ENCODE measurements around the gene NAA35.

NAA35 gene

GRCh38 chr9:85940832-85941621, at the start of gene NAA35:
TSS of gene NAA35 (plus strand) at chr9:85941146. CDS start at chr9:85942160, 1,014 bp downstream.
- CTCF ChIA-PET, result no interaction called here
- peaks cover 15% of the 10 kb centered on the region for H3K36me3 Mint-ChIP-seq
- peaks cover 19% of the 10 kb centered on the region for H3K4me1 Mint-ChIP-seq
- DNase-seq, result peak; percentile 99
- no peaks in the 10 kb centered on the region for H3K9me3 Mint-ChIP-seq
- peak within 1 kb of the TSS; percentile 91 for H3K27ac Mint-ChIP-seq
- H3K27me3 Mint-ChIP-seq, result no peaks in the 10 kb centered on the region
- H3K4me3 Mint-ChIP-seq, result peak within 1 kb of the TSS; percentile 92

GRCh38 chr9:85892401-85892800, 48.5 kb upstream of the NAA35 start:
- Mint-ChIP-seq H3K27me3 (no peaks in the 10 kb centered on the region), H3K27ac (no peak overlapping the region), H3K4me3 (no peak overlapping the region), H3K36me3 (no peaks in the 10 kb centered on the region), H3K9me3 (no peaks in the 10 kb centered on the region), H3K4me1 (no peaks in the 10 kb centered on the region)
- no peak for DNase-seq
- CTCF ChIA-PET, result no interaction called here

- Mint-ChIP-seq H3K4me1 (peaks cover 2% of the 10 kb centered on the region), H3K4me3 (no peak overlapping the region), H3K27ac (no peak overlapping the region), H3K9me3 (no peaks in the 10 kb centered on the region), H3K27me3 (no peaks in the 10 kb centered on the region), H3K36me3 (no peaks in the 10 kb centered on the region)
- CTCF ChIA-PET, result no interaction called here
- DNase-seq, result no peak
These were observed 45.3 kb upstream of the NAA35 start for GRCh38 chr9:85895685-85896084.

GRCh38 chr9:85897848-85898247, 43.1 kb upstream of the NAA35 start:
- DNase-seq, result no peak
- H3K9me3 Mint-ChIP-seq, result no peaks in the 10 kb centered on the region
- peaks cover 4% of the 10 kb centered on the region for H3K27me3 Mint-ChIP-seq
- no peak overlapping the region for H3K27ac Mint-ChIP-seq
- CTCF ChIA-PET, result no interaction called here
- peaks cover 2% of the 10 kb centered on the region for H3K4me1 Mint-ChIP-seq
- H3K36me3 Mint-ChIP-seq, result no peaks in the 10 kb centered on the region
- no peak overlapping the region for H3K4me3 Mint-ChIP-seq

- Mint-ChIP-seq H3K27me3 (peaks cover 4% of the 10 kb centered on the region), H3K4me3 (no peak overlapping the region), H3K9me3 (no peaks in the 10 kb centered on the region), H3K36me3 (no peaks in the 10 kb centered on the region), H3K27ac (no peak overlapping the region), H3K4me1 (peaks cover 2% of the 10 kb centered on the region)
- CTCF ChIA-PET, result interaction anchor here (1.5 kb wide), 1 partner anchor 78 kb away, joined by 5 read pairs; no protein-coding TSS in a partner anchor
- DNase-seq, result no peak
These were observed 42.6 kb upstream of the NAA35 start for GRCh38 chr9:85898332-85898731.

GRCh38 chr9:85899388-85899787, 41.6 kb upstream of the NAA35 start:
- Mint-ChIP-seq H3K36me3 (no peaks in the 10 kb centered on the region), H3K9me3 (no peaks in the 10 kb centered on the region), H3K27ac (no peak overlapping the region), H3K4me1 (peaks cover 2% of the 10 kb centered on the region), H3K27me3 (peaks cover 4% of the 10 kb centered on the region), H3K4me3 (no peak overlapping the region)
- no peak for DNase-seq
- CTCF ChIA-PET, result interaction anchor here (1.2 to 1.6 kb wide), 3 partner anchors 44 to 79 kb away, joined by 3 to 5 read pairs (median 3); no protein-coding TSS in a partner anchor

GRCh38 chr9:85900504-85901201, 40.3 kb upstream of the NAA35 start:
- CTCF ChIA-PET, result interaction anchor here (1.2 to 1.6 kb wide), 3 partner anchors 46 to 80 kb away, joined by 3 to 4 read pairs (median 3); no protein-coding TSS in a partner anchor
- H3K36me3 Mint-ChIP-seq, result no peaks in the 10 kb centered on the region
- H3K4me1 Mint-ChIP-seq, result peaks cover 2% of the 10 kb centered on the region
- peaks cover 4% of the 10 kb centered on the region for H3K27me3 Mint-ChIP-seq
- no peaks in the 10 kb centered on the region for H3K9me3 Mint-ChIP-seq
- H3K27ac Mint-ChIP-seq, result no peak overlapping the region
- H3K4me3 Mint-ChIP-seq, result no peak overlapping the region
- DNase-seq, result peak; percentile 57

GRCh38 chr9:85904975-85905374, 36.0 kb upstream of the NAA35 start:
- H3K4me1 Mint-ChIP-seq, result no peaks in the 10 kb centered on the region
- no peak for DNase-seq
- no peak overlapping the region for H3K4me3 Mint-ChIP-seq
- CTCF ChIA-PET, result no interaction called here
- peaks cover 11% of the 10 kb centered on the region for H3K27me3 Mint-ChIP-seq
- no peaks in the 10 kb centered on the region for H3K36me3 Mint-ChIP-seq
- H3K9me3 Mint-ChIP-seq, result no peaks in the 10 kb centered on the region
- no peak overlapping the region for H3K27ac Mint-ChIP-seq

GRCh38 chr9:85905957-85906356, 35.0 kb upstream of the NAA35 start:
- no peaks in the 10 kb centered on the region for H3K36me3 Mint-ChIP-seq
- H3K27ac Mint-ChIP-seq, result no peak overlapping the region
- CTCF ChIA-PET, result no interaction called here
- no peak for DNase-seq
- H3K4me3 Mint-ChIP-seq, result no peak overlapping the region
- H3K27me3 Mint-ChIP-seq, result peaks cover 11% of the 10 kb centered on the region
- no peaks in the 10 kb centered on the region for H3K4me1 Mint-ChIP-seq
- no peaks in the 10 kb centered on the region for H3K9me3 Mint-ChIP-seq

GRCh38 chr9:85909390-85909789, 31.6 kb upstream of the NAA35 start:
- H3K27me3 Mint-ChIP-seq, result peaks cover 10% of the 10 kb centered on the region
- H3K4me3 Mint-ChIP-seq, result no peak overlapping the region
- DNase-seq, result no peak
- no peaks in the 10 kb centered on the region for H3K9me3 Mint-ChIP-seq
- no peak overlapping the region for H3K27ac Mint-ChIP-seq
- no peaks in the 10 kb centered on the region for H3K36me3 Mint-ChIP-seq
- CTCF ChIA-PET, result no interaction called here
- H3K4me1 Mint-ChIP-seq, result peaks cover 7% of the 10 kb centered on the region

GRCh38 chr9:85914108-85914507, 26.8 kb upstream of the NAA35 start:
- no peak for DNase-seq

GRCh38 chr9:85917756-85918155, 23.2 kb upstream of the NAA35 start:
- CTCF ChIA-PET, result no interaction called here
- Mint-ChIP-seq H3K9me3 (no peaks in the 10 kb centered on the region), H3K4me1 (peaks cover 15% of the 10 kb centered on the region), H3K36me3 (no peaks in the 10 kb centered on the region), H3K4me3 (no peak overlapping the region), H3K27ac (no peak overlapping the region), H3K27me3 (no peaks in the 10 kb centered on the region)
- DNase-seq, result no peak

More at GRCh38 chr9:85914108-85914507, 26.8 kb upstream of the NAA35 start:
- Mint-ChIP-seq H3K4me3 (no peak overlapping the region), H3K9me3 (no peaks in the 10 kb centered on the region), H3K36me3 (no peaks in the 10 kb centered on the region), H3K27me3 (peaks cover 6% of the 10 kb centered on the region), H3K4me1 (peaks cover 15% of the 10 kb centered on the region), H3K27ac (peak overlapping the region; percentile 73)
- CTCF ChIA-PET, result no interaction called here

GRCh38 chr9:85925493-85925892, 15.5 kb upstream of the NAA35 start:
- Mint-ChIP-seq H3K4me1 (no peaks in the 10 kb centered on the region), H3K27ac (no peak overlapping the region), H3K27me3 (peaks cover 29% of the 10 kb centered on the region), H3K36me3 (no peaks in the 10 kb centered on the region), H3K4me3 (no peak overlapping the region), H3K9me3 (no peaks in the 10 kb centered on the region)
- CTCF ChIA-PET, result no interaction called here
- DNase-seq, result no peak

- no peaks in the 10 kb centered on the region for H3K36me3 Mint-ChIP-seq
- peaks cover 31% of the 10 kb centered on the region for H3K27me3 Mint-ChIP-seq
- no peak overlapping the region for H3K4me3 Mint-ChIP-seq
- DNase-seq, result no peak
- CTCF ChIA-PET, result no interaction called here
- no peaks in the 10 kb centered on the region for H3K4me1 Mint-ChIP-seq
- no peak overlapping the region for H3K27ac Mint-ChIP-seq
- no peaks in the 10 kb centered on the region for H3K9me3 Mint-ChIP-seq
These were observed 13.9 kb upstream of the NAA35 start for GRCh38 chr9:85927076-85927475.

GRCh38 chr9:85931495-85931894, 9.5 kb upstream of the NAA35 start:
- Mint-ChIP-seq H3K27me3 (peaks cover 26% of the 10 kb centered on the region), H3K4me1 (no peaks in the 10 kb centered on the region), H3K9me3 (no peaks in the 10 kb centered on the region), H3K36me3 (no peaks in the 10 kb centered on the region), H3K4me3 (no peak overlapping the region), H3K27ac (no peak overlapping the region)
- DNase-seq, result no peak
- CTCF ChIA-PET, result no interaction called here

Measured in activated naive CD4-positive, alpha-beta T cell treated with anti-CD3 and anti-CD28 coated beads, Interleukin-2, amount 10 ng/mL, durations not matched to agents 7 days and 5 days (primary cell).